Measurements from ENCODE around the gene POU6F2.

POU6F2 gene

DNA sequence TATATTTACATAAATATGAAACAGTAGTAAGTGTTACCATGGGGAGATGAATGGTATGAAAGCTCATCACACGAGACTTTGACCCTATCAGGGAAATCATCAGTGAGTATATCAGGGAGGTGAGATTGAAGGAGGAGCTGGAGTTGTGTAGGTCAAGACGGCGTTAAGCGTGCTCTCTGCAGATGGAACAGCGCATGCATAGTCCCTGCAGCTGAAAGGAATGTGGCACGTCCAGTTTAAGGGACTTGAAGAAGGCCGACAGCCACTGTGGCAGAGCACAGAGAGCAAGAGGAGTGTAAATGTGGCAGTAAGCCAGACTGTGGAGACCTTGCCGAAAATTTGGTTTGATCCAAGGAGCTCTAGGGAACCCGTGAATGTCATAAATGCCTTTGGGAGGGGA is 38.9 kb downstream of the POU6F2 start:
- H3K79me2 ChIP-seq (ENCODE audit: low read length), result no peaks in the 10 kb centered on the region
- no peak overlapping the region for H2AFZ ChIP-seq (ENCODE audit: low read length)
- H3K9ac ChIP-seq (ENCODE audit: low read length), result no peak overlapping the region
- DNase-seq, result no peak
- H3K9me3 ChIP-seq (replicated peaks; ENCODE audit: insufficient read depth, low read length), result no peaks in the 10 kb centered on the region
- H3F3A ChIP-seq (ENCODE audit: insufficient read depth, low read length), result no peaks in the 10 kb centered on the region
- H3K27ac ChIP-seq (ENCODE audit: low read length), result no peak overlapping the region
- no peak for TF ChIP-seq EZH2phosphoT487 (IDR thresholded peaks at IDR 0.05; ENCODE audit: low read length)
- no peak for TF ChIP-seq CTCF (IDR thresholded peaks at IDR 0.05; ENCODE audit: low read length)
- TF ChIP-seq EZH2 (optimal IDR thresholded peaks at IDR 0.05; ENCODE audit: low read depth, low read length), result no peak
- no peaks in the 10 kb centered on the region for H3K4me1 ChIP-seq (ENCODE audit: low read length)
- H3K27me3 ChIP-seq (replicated peaks; ENCODE audit: insufficient read depth, low read length), result no peaks in the 10 kb centered on the region
- no peak overlapping the region for H3K4me3 ChIP-seq (ENCODE audit: low read length)
- H3K9me2 ChIP-seq (replicated peaks; ENCODE audit: insufficient read depth, low read length), result no peaks in the 10 kb centered on the region
- H3K36me3 ChIP-seq (replicated peaks; ENCODE audit: insufficient read depth, low read length), result no peaks in the 10 kb centered on the region
- no peak overlapping the region for H3K4me2 ChIP-seq (ENCODE audit: low read depth, low read length)
- no peaks in the 10 kb centered on the region for H4K20me1 ChIP-seq (ENCODE audit: insufficient read depth, low read length)

- TF ChIP-seq EZH2 (optimal IDR thresholded peaks at IDR 0.05; ENCODE audit: low read depth, low read length), result no peak
- TF ChIP-seq EZH2phosphoT487 (IDR thresholded peaks at IDR 0.05; ENCODE audit: low read length), result no peak
- no peak for TF ChIP-seq CTCF (IDR thresholded peaks at IDR 0.05; ENCODE audit: low read length)
- Histone ChIP-seq H3K9ac (ENCODE audit: low read length) (no peak overlapping the region), H2AFZ (ENCODE audit: low read length) (no peak overlapping the region), H3K36me3 (replicated peaks; ENCODE audit: insufficient read depth, low read length) (no peaks in the 10 kb centered on the region), H4K20me1 (ENCODE audit: insufficient read depth, low read length) (no peaks in the 10 kb centered on the region), H3K9me3 (replicated peaks; ENCODE audit: insufficient read depth, low read length) (no peaks in the 10 kb centered on the region), H3K27me3 (replicated peaks; ENCODE audit: insufficient read depth, low read length) (no peaks in the 10 kb centered on the region), H3K79me2 (ENCODE audit: low read length) (no peaks in the 10 kb centered on the region), H3F3A (ENCODE audit: insufficient read depth, low read length) (no peaks in the 10 kb centered on the region), H3K27ac (ENCODE audit: low read length) (no peak overlapping the region), H3K4me3 (ENCODE audit: low read length) (no peak overlapping the region), H3K9me2 (replicated peaks; ENCODE audit: insufficient read depth, low read length) (no peaks in the 10 kb centered on the region), H3K4me2 (ENCODE audit: low read depth, low read length) (no peak overlapping the region), H3K4me1 (ENCODE audit: low read length) (no peaks in the 10 kb centered on the region)
- DNase-seq, result no peak
These were observed 39.7 kb downstream of the POU6F2 start for GRCh38 chr7:39017369-39017915.

- Histone ChIP-seq H3K27ac (ENCODE audit: low read length) (no peak overlapping the region), H3K4me2 (ENCODE audit: low read depth, low read length) (no peak overlapping the region), H3K27me3 (replicated peaks; ENCODE audit: insufficient read depth, low read length) (no peaks in the 10 kb centered on the region), H3K4me3 (ENCODE audit: low read length) (no peak overlapping the region), H3K9me3 (replicated peaks; ENCODE audit: insufficient read depth, low read length) (no peaks in the 10 kb centered on the region), H3K9me2 (replicated peaks; ENCODE audit: insufficient read depth, low read length) (no peaks in the 10 kb centered on the region), H3K79me2 (ENCODE audit: low read length) (no peaks in the 10 kb centered on the region), H3F3A (ENCODE audit: insufficient read depth, low read length) (no peaks in the 10 kb centered on the region), H2AFZ (ENCODE audit: low read length) (no peak overlapping the region), H3K9ac (ENCODE audit: low read length) (no peak overlapping the region), H3K36me3 (replicated peaks; ENCODE audit: insufficient read depth, low read length) (no peaks in the 10 kb centered on the region), H4K20me1 (ENCODE audit: insufficient read depth, low read length) (no peaks in the 10 kb centered on the region), H3K4me1 (ENCODE audit: low read length) (no peaks in the 10 kb centered on the region)
- TF ChIP-seq CTCF (IDR thresholded peaks at IDR 0.05; ENCODE audit: low read length), result no peak
- no peak for TF ChIP-seq EZH2phosphoT487 (IDR thresholded peaks at IDR 0.05; ENCODE audit: low read length)
- TF ChIP-seq EZH2 (optimal IDR thresholded peaks at IDR 0.05; ENCODE audit: low read depth, low read length), result no peak
- DNase-seq, result no peak
These were observed 45.1 kb downstream of the POU6F2 start for GRCh38 chr7:39022796-39023195.
